Measurements from ENCODE around the gene MYT1.

Gene MYT1

GRCh38 chr20:64236137-64237088 lies 72.2 kb downstream of the MYT1 start:
- no peak for DNase-seq

GRCh38 chr20:64237316-64237715 lies 73.1 kb downstream of the MYT1 start:
- no peak for DNase-seq

GRCh38 chr20:64238115-64238825 lies 74.0 kb downstream of the MYT1 start:
- DNase-seq = no peak

- no peak for DNase-seq
Measured at GRCh38 chr20:64238851-64239387, 74.7 kb downstream of the MYT1 start.

- DNase-seq = no peak
Measured at GRCh38 chr20:64239449-64240242, 75.4 kb downstream of the MYT1 start.

GRCh38 chr20:64240243-64241015 lies 76.2 kb downstream of the MYT1 start:
- DNase-seq = no peak

GRCh38 chr20:64241061-64241460 lies 76.8 kb downstream of the MYT1 start:
- no peak for DNase-seq

GRCh38 chr20:64242003-64242796 lies 77.9 kb downstream of the MYT1 start:
- no peak for DNase-seq

- no peak for DNase-seq
Measured at GRCh38 chr20:64242797-64243475, 78.7 kb downstream of the MYT1 start.

- no peak for DNase-seq
Measured at GRCh38 chr20:64244281-64244805, 80.1 kb downstream of the MYT1 start.

- DNase-seq = no peak
Measured at GRCh38 chr20:64244870-64245603, 80.8 kb downstream of the MYT1 start.

GRCh38 chr20:64245746-64246595 lies 81.7 kb downstream of the MYT1 start:
- DNase-seq = no peak

GRCh38 chr20:64246616-64247306 lies 82.5 kb downstream of the MYT1 start:
- no peak for DNase-seq

GRCh38 chr20:64247307-64247618 lies 83.0 kb downstream of the MYT1 start:
- no peak for DNase-seq

- DNase-seq = no peak
Measured at GRCh38 chr20:64247970-64248841, 84.0 kb downstream of the MYT1 start.

- no peak for DNase-seq
Measured at GRCh38 chr20:64250027-64250426, 85.8 kb downstream of the MYT1 start.

- no peak for DNase-seq
Measured at GRCh38 chr20:64253000-64253383, 88.7 kb downstream of the MYT1 start.
